EL (cell line): Measurements from ENCODE around the gene CTDSPL2.
"Not testable (repeated sequence)": the region's sequence is repeated elsewhere in the genome, so short reads cannot be mapped to it uniquely, and the experiment has no call there.

Source experiments
- DNase-seq: peaks from one replicate; pipeline ENCODE4 v3.0.0-alpha.2; 2016

CTDSPL2 gene

GRCh38 chr15:44489464-44489863 lies 62.0 kb downstream of the CTDSPL2 start:
- DNase-seq: peak; percentile 84

- DNase-seq: peak; percentile 16
These were observed 63.2 kb downstream of the CTDSPL2 start for GRCh38 chr15:44490622-44491021.

GRCh38 chr15:44492040-44492439 lies 64.6 kb downstream of the CTDSPL2 start:
- DNase-seq: no peak

- DNase-seq: no peak
These were observed 65.2 kb downstream of the CTDSPL2 start for GRCh38 chr15:44492672-44493071.

DNA sequence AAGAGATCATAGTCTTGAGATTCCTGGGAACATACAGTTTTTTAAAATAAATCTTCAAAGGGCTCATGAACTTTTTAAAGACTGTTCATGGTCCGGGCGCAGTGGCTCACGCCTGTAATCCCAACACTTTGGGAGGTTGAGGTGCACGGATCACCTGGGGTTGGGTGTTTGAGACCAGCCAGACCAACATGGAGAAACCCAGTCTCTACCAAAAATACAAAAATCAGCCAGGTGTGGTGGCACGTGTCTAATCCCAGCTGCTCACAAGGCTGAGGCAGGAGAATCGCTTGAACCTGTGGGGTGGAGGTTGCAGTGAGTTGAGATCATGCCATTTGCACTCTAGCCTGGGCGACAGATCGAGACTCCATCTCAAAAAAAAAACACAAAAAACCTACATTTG lies 68.1 kb downstream of the CTDSPL2 start:
- DNase-seq: no peak

- no peak for DNase-seq
These were observed 73.1 kb downstream of the CTDSPL2 start for GRCh38 chr15:44500555-44500954.

DNA sequence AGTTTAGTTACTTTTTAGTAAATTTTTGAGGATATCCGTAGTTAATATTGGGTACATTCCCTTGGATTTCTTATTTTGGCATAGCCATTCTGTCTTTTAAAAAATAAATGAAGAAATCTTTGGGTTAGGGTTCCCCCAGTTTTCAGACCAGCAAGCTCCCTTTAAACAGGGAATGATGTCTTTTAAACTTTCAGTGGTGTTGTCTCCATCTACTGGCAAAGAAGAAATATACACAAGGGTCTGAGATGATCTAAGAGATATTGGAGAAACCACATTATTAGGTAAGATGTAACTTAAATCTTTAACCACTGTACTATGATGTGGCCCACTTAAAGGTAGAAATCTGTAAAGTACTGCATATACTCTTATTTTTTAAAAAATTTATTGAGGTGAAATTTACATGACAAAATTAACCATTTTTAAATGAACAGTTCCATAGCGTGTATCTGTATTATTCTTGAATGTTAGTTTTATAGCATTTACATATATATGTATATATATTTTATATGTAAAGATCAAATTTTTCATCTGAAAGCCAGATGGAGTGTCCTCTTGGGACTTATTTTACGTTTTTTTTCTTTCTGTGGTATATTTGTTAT lies 74.4 kb downstream of the CTDSPL2 start:
- DNase-seq: peak; percentile 55

DNA sequence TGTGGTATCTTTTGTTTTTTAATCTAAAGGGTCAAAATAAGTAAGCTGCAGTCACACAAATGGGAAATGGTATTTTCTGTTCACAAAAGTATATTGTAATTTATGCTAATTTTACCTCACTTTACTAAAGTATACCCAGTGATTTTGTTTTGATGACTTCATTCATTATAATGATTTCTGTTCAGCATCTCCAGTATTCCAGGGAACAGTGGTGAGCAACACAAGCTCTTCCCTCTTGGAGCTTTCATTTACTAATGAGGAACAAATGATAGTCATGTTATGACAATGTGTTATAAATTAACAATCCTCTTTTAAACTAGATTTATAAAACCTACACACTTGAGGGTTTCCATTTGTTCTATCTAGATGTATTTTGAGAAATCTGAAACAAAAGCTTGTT lies 89.0 kb downstream of the CTDSPL2 start:
- DNase-seq: no peak

DNA sequence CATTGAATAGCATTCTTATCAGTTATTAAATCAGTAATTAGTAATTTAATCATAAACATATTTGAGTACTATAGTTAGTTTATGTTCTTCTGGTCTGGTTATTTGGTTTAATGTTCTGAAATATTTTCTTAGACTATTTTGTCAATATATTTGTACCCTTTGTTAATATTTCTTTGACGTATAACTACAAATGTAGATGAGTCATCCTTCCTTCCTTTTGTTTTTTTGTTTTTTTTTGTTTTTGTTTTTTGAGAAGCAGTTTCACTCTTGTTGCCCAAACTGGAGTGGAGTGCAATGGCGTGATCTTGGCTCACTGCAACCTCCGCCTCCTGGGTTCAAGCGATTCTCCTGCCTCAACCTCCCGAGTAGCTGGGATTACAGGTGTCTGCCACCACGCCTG lies 92.1 kb downstream of the CTDSPL2 start:
- no peak for DNase-seq

DNA sequence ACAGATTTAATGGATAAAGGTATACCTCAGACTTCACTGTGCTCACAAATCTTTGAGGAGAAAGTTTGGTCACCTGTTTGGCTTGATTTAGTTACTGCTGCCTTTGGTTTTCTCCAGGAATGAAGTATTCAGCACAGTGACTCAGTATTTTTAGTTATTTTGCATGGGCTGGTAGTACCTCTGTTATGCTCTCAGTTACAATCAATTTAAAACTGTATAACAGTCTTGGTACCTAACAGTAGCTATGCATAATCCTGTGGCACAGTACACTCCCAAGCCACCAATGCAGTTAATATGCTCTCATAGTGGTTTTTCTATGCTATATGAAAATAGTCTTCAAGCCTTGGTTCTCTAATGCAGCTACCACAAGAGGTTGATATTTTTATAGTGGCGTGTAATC lies 97.6 kb downstream of the CTDSPL2 start:
- no peak for DNase-seq

DNA sequence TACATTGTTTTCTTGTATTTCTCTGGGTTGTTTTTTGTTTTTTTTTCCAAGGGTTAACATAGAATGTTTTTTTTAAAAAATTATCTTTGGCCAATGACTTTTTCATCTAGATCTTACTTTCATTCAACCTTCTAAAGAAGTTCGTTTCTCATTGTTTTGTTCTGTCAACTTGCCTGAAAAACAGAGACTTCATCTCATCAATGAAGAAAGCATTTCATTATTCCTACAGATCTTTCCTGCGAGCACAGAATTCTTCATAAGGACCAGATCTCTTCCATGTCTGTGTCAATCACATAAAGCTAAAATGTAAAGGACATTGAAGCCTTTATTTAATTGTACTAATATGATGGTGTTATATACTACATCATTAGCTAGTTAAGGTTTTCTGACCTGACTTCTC lies 99.8 kb downstream of the CTDSPL2 start:
- no peak for DNase-seq

DNA sequence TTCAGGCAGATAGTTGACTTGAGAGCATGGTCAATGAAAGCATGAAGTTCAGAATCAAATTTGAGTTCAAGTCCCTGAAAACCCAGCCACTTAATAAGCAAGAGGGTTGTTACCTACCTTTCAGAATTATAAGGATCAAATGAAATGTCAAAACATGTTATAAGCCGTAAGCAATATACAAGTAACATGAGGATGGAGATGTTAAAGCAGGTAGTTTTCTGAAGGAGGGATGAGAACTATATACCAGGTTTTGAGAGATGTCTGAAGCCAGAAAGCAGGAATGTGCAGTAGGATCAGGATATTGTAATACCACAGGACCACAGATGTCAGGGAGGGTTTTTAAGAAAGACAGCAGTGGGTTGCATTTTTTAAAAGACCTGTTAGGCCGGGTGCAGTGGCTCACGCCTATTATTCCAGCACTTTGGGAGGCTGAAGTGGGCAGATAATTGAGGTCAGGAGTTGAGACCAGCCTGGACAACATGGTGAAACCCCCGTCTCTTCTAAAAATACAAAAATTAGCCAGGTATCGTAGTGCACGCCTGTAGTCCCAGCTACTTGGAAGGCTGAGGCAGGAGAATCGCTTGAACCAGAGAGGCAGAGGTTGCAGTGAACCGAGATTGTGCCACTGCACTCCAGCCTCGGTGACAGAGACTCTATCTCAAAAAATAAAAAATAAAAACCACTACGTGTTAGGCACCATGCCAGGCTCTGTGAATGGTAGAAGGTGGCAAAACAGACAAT lies 102.6 kb downstream of the CTDSPL2 start:
- DNase-seq: no peak

GRCh38 chr15:44530653-44531052 lies 103.2 kb downstream of the CTDSPL2 start:
- no peak for DNase-seq

- DNase-seq: not testable (repeated sequence)
These were observed 104.8 kb downstream of the CTDSPL2 start for GRCh38 chr15:44532275-44532674.

DNA sequence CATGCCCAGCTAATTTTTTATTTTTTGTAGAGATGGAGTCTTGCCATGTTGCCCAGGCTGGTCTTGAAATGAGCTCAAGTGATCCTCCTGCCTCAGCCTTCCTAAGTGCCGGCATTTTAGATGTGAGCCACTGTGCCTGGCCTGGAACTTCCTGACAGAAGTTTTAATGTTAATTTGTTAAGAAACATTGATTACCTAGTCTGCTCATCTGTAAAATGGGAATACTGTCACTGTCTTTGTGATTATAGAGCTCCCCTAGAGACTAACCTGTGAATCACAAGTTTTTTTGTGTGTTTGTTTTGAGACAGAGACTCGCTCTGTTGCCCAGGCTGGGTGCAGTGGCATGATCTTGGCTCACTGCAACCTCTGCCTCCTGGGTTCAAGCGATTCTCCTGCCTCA lies 105.3 kb downstream of the CTDSPL2 start:
- no peak for DNase-seq

DNA sequence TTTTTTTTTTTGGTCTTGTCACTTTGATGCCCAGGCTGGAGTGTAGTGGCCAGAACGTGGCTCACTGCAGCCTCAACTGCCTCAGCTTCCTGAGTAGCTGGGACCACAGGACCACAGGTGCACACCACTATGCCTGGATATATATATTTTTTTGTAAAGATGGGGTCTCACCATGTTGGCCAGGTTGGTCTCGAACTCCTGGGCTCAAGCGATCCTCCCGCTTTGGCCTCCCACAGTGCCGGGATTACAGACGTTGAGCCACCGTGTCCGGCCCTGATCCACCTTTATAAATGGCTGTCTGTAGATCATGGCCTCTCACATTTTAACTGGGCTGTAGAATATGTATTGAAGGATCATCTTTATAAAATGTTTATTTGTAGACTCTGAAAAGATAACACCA lies 107.7 kb downstream of the CTDSPL2 start:
- no peak for DNase-seq

DNA sequence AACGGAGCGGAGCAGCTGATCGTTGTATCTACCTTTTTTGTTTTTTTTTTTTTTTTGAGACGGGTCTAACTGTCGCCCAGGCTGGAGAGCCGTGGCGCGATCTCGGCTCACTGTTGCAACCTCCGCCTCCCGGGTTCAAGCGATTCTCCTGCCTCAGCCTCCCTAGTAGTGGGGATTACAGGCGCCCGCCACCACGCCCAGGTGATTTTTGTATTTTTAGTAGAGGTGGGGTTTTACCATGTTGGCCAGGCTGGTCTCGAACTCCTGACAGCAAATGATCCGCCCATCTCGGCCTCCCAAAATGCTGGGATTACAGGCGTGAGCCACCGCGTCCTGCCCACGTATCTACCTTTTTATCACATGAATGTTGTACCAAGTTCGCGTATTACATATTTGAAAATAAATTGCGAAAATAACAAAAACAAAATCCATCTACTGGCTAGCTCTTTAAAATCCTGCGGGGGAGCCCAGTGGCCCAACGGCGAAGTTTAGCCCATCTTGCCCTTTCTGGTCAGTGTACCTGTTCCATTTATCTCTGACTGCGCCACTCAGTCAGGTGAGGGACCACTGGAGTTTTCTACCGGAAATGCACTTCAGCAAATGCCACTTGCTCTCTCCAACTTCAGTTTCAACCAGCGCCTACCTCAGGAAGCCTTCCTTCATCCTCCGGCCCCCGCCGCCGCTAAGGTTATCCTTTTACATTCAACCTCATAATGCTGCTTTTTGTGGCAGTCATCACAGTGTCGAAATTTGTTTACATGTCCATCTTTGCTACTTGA lies 108.3 kb downstream of the CTDSPL2 start:
- DNase-seq: no peak

DNA sequence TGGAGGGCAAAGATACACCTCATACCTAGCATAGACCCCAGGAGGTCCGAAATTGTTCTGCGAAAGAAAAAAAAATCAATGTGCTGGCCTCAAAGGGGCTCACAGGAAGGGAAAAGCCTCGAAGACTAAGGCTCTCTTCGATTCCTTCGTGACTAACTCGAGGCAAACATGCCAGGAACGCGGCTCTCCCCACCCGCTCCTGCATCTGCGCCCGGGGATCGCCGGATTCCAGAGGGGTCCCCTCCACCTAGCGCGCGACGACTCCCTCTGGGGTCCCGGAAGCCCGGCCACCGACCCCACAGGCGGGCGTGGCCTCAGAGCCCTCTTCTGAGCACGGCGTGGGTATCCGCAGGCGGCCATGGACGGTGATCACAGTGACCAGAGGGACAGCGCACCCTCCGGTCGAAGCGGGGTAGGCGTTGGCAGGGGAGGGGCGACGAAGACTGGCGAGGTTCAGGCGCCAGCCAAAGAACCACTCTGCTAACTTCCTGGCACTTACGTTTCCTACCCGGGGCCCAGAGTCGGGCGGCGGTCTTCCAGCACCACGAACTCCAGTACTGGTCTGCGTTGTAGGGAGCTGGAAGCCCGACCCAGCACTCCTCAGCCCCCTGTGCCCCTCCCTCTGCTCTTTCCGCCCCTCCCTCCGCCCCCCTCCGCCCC lies 109.0 kb downstream of the CTDSPL2 start:
- DNase-seq: peak; percentile 92

GRCh38 chr15:44536962-44537734 lies 109.7 kb downstream of the CTDSPL2 start, which contains the start of gene EIF3J:
EIF3J (plus strand) TSS chr15:44537147; CDS start chr15:44537195, 48 bp downstream.
- DNase-seq: peak; percentile 98

GRCh38 chr15:44537735-44538240 lies 110.4 kb downstream of the CTDSPL2 start:
- DNase-seq: peak; percentile 55

DNA sequence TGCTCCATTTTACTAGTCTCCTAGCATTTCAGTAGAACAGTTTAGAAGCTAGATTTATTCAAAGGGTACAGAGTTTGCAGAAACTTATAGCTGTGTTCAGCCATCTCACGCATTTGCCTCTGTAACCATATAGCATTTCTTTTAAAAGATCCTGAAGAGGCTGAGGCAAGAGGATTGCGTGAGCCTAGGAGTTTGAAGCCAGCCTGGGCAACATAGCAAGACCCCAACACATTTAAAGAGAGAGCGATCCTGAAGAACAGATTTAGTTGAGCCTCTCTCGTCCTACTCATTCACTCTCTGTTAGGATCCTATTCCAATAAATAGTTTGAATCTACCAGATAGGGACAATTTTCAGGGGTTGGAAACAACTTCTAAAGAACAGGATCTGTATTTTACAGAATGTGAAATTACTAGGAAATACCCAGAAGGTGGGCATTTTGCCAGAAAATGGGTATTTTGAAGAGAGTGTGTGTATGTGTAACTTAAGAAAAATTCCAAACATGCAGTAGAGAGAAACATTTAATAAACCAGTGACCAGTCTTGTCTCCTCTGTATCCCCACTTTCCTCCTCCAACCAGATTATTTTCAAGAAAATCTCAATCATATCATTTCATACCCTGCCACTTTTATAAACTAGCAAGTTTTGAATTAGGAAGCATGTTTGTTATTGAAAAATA lies 114.0 kb downstream of the CTDSPL2 start:
- peak; percentile 91 for DNase-seq

DNA sequence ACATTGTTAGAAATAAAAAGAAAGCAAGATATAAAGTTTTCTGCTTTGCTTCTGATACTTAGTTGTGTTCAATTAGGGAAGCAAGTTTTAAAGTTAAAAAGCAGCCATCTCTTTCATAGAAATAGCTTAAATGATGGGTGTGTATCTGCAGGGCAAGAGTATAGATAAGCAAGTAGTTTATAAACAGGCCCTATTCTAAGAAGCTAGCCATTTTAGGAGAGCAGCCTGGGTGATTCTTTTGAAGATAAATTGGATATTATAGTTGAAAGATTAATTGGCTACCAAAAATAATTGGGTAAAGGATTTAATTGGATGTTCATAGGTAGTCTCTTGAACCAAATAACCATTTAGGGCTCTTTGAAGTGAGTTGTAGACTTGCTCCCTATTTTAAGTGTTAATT lies 115.2 kb downstream of the CTDSPL2 start:
- no peak for DNase-seq
